Measurements from ENCODE around the gene MROH7. TPM values are rescaled to one million over a fixed set of nuclear protein-coding genes. Genes with fewer than 3 reads are reported as not detected.

Gene MROH7
- total RNA-seq, 1 experiment from 2014 or later = not detected

DNA sequence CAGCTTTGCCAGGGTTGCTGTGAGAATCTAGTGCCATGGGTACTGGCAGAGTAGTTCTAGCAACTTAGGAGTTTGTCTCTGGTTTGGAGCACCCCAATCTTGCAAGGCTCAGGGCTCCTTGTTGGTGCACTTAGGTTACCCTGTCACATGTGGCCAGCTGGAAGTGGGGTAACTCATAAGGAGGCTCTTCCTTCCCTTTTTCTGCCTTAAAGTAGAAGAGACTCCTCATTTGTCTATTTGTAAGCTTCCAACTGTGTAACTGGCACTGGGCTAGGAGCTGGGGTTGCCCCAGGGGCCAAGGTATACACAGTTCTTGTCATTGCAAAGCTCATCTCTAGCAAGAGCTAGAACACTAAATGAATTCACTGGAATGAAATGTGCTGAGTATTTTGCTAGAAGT, 10.6 kb downstream of the MROH7 start:
- intact Hi-C loops (cut with micrococcal nuclease; ENCODE audit: unreplicated experiment) = no loop called here
- ChIA-PET POLR2A (ENCODE audit: low non-redundant PET) (no interaction called here), CTCF (no interaction called here)
- Histone ChIP-seq H3K4me3 (ENCODE audit: low read depth, low read length, poor library complexity, severe bottlenecking) (no peak overlapping the region), H3K27ac (ENCODE audit: low read depth, low read length, poor library complexity, severe bottlenecking) (no peak overlapping the region), H3K36me3 (ENCODE audit: insufficient read depth, low read length, poor library complexity, severe bottlenecking) (no peaks in the 10 kb centered on the region), H3K9me3 (ENCODE audit: low read depth, low read length, poor library complexity, severe bottlenecking) (no peaks in the 10 kb centered on the region), H3K27me3 (replicated peaks; ENCODE audit: insufficient read depth, low read depth, low read length, poor library complexity) (peaks cover 7% of the 10 kb centered on the region), H3K4me1 (ENCODE audit: insufficient read depth, low read length, poor library complexity, severe bottlenecking) (no peaks in the 10 kb centered on the region)
- no peak for DNase-seq (ENCODE audit: low spot score)
- no TSS peak for BruUV-seq (replicated peaks)
- no peak for TF ChIP-seq EZH2 (IDR thresholded peaks at IDR 0.05; ENCODE audit: borderline replicate concordance, low read depth, low read length, poor library complexity, severe bottlenecking)
- TF ChIP-seq, protein P1, sequence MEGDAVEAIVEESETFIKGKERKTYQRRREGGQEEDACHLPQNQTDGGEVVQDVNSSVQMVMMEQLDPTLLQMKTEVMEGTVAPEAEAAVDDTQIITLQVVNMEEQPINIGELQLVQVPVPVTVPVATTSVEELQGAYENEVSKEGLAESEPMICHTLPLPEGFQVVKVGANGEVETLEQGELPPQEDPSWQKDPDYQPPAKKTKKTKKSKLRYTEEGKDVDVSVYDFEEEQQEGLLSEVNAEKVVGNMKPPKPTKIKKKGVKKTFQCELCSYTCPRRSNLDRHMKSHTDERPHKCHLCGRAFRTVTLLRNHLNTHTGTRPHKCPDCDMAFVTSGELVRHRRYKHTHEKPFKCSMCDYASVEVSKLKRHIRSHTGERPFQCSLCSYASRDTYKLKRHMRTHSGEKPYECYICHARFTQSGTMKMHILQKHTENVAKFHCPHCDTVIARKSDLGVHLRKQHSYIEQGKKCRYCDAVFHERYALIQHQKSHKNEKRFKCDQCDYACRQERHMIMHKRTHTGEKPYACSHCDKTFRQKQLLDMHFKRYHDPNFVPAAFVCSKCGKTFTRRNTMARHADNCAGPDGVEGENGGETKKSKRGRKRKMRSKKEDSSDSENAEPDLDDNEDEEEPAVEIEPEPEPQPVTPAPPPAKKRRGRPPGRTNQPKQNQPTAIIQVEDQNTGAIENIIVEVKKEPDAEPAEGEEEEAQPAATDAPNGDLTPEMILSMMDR (conservative IDR thresholded peaks at IDR 0.05; ENCODE audit: low read depth, low read length) = no peak

DNA sequence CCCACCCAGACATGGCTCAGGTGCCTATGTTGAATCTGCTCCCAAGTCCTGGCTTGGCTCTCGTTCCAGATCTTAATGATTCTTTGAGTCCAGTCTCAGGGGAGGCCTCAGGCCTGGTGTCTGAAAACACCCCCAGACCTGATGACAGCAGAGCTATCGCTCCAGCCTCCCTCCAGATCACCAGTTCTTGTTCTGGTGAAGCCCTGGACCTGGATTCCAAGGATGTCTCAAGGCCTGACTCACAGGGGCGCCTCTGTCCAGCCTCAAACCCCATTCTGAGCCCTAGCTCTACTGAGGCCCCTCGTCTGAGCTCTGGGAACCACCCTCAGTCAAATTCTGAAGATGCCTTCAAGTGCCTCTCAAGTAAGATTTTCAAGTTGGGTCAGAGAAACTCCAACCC, 11.4 kb downstream of the MROH7 start:
- H3K36me3 ChIP-seq (ENCODE audit: insufficient read depth, low read length, poor library complexity, severe bottlenecking) = no peaks in the 10 kb centered on the region

DNA sequence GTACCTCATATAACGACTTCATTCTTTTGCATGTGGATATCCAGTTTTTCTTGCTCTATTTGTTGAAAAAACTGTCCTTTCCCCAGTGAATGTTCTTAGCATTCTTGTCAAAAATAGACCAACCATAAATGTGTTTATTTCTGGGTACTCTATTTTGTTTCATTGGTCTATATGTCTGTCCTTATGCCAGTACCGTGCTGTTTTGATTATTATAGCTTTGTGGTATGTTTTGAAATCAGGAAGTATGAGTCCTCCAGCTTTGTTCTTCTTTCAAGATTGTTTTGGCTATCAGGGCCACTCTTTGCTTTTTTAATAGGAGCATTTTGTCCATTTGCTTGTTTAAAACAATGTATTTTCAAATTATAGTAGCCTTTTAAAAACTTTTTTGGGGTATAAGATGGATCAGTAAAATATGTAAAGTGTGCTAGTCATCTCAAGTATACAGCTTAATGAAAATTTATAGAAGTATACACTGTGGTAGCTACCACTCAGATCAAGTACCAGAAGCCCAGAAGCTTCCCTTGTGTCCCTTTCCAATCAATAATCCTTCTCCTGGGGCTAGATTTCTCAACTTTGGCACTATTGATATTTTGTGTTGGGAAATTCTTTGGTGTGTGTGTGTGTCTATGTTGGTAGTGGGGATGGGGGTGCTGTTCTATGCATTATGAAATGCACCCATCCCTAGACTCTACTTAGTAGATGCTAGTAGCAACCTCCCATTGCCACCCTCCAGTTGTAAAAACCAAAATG, 16.8 kb downstream of the MROH7 start:
- Histone ChIP-seq H3K36me3 (ENCODE audit: insufficient read depth, low read length, poor library complexity, severe bottlenecking) (no peaks in the 10 kb centered on the region), H3K4me1 (ENCODE audit: insufficient read depth, low read length, poor library complexity, severe bottlenecking) (no peaks in the 10 kb centered on the region), H3K4me3 (ENCODE audit: low read depth, low read length, poor library complexity, severe bottlenecking) (no peak overlapping the region), H3K9me3 (ENCODE audit: low read depth, low read length, poor library complexity, severe bottlenecking) (peaks cover 11% of the 10 kb centered on the region), H3K27me3 (replicated peaks; ENCODE audit: insufficient read depth, low read depth, low read length, poor library complexity) (no peaks in the 10 kb centered on the region), H3K27ac (ENCODE audit: low read depth, low read length, poor library complexity, severe bottlenecking) (no peak overlapping the region)
- POLR2A ChIA-PET (ENCODE audit: low non-redundant PET) = no interaction called here
- DNase-seq (ENCODE audit: low spot score) = no peak
- CTCF ChIA-PET = no interaction called here
- BruUV-seq (replicated peaks) = no TSS peak
- intact Hi-C loops (cut with micrococcal nuclease; ENCODE audit: unreplicated experiment) = no loop called here
- TF ChIP-seq, protein P1 (conservative IDR thresholded peaks at IDR 0.05; ENCODE audit: low read depth, low read length) = no peak
- no peak for TF ChIP-seq EZH2 (IDR thresholded peaks at IDR 0.05; ENCODE audit: borderline replicate concordance, low read depth, low read length, poor library complexity, severe bottlenecking)

More for the DNA sequence above, 11.4 kb downstream of the MROH7 start:
- no peak for DNase-seq (ENCODE audit: low spot score)
- BruUV-seq (replicated peaks) = no TSS peak
- intact Hi-C loops (cut with micrococcal nuclease; ENCODE audit: unreplicated experiment) = no loop called here
- H3K27me3 ChIP-seq (replicated peaks; ENCODE audit: insufficient read depth, low read depth, low read length, poor library complexity) = peaks cover 7% of the 10 kb centered on the region
- no peak overlapping the region for H3K27ac ChIP-seq (ENCODE audit: low read depth, low read length, poor library complexity, severe bottlenecking)
- ChIA-PET POLR2A (ENCODE audit: low non-redundant PET) (interaction anchor here (0.7 kb wide), 1 partner anchor 1022 kb away, joined by 3 read pairs; no protein-coding TSS in a partner anchor), CTCF (no interaction called here)
- no peak overlapping the region for H3K4me3 ChIP-seq (ENCODE audit: low read depth, low read length, poor library complexity, severe bottlenecking)
- TF ChIP-seq EZH2 (IDR thresholded peaks at IDR 0.05; ENCODE audit: borderline replicate concordance, low read depth, low read length, poor library complexity, severe bottlenecking) = no peak
- TF ChIP-seq, protein P1 (conservative IDR thresholded peaks at IDR 0.05; ENCODE audit: low read depth, low read length) = no peak
- peaks cover 6% of the 10 kb centered on the region for H3K9me3 ChIP-seq (ENCODE audit: low read depth, low read length, poor library complexity, severe bottlenecking)
- H3K4me1 ChIP-seq (ENCODE audit: insufficient read depth, low read length, poor library complexity, severe bottlenecking) = no peaks in the 10 kb centered on the region

All from A673 (cell line).